ENCODE results near the gene HPS6.

HPS6 gene

GRCh38 chr10:102069071-102069470 is 3.9 kb downstream of the HPS6 start:
- DNase-seq: no peak

- DNase-seq: peak; percentile 78
Measured at GRCh38 chr10:102072673-102073527, 7.8 kb downstream of the HPS6 start.

- DNase-seq: no peak
Measured at GRCh38 chr10:102083541-102083940, 18.4 kb downstream of the HPS6 start.

- no peak for DNase-seq
Measured at GRCh38 chr10:102085336-102085735, 20.2 kb downstream of the HPS6 start.

- DNase-seq: no peak
Measured at GRCh38 chr10:102086196-102086595, 21.0 kb downstream of the HPS6 start.

- DNase-seq: no peak
Measured at GRCh38 chr10:102090772-102091171, 25.6 kb downstream of the HPS6 start.

- DNase-seq: no peak
Measured at GRCh38 chr10:102096449-102096848, 31.3 kb downstream of the HPS6 start.

GRCh38 chr10:102101152-102101551 is 36.0 kb downstream of the HPS6 start:
- DNase-seq: no peak

GRCh38 chr10:102102421-102102820 is 37.3 kb downstream of the HPS6 start:
- no peak for DNase-seq

GRCh38 chr10:102106998-102107397 is 41.8 kb downstream of the HPS6 start:
- no peak for DNase-seq

- no peak for DNase-seq
Measured at GRCh38 chr10:102109166-102110116, 44.3 kb downstream of the HPS6 start.

GRCh38 chr10:102111276-102111675 is 46.1 kb downstream of the HPS6 start:
- DNase-seq: no peak

- no peak for DNase-seq
Measured at GRCh38 chr10:102112210-102112817, 47.2 kb downstream of the HPS6 start.

- peak; percentile 17 for DNase-seq
Measured at GRCh38 chr10:102113261-102113955, 48.3 kb downstream of the HPS6 start.

GRCh38 chr10:102113956-102114857 is 49.1 kb downstream of the HPS6 start:
- DNase-seq: peak; percentile 24

- DNase-seq: peak; percentile 89
Measured at GRCh38 chr10:102114861-102115618, 49.9 kb downstream of the HPS6 start.

GRCh38 chr10:102115775-102116174 is 50.6 kb downstream of the HPS6 start:
- DNase-seq: no peak

GRCh38 chr10:102116656-102117055 is 51.5 kb downstream of the HPS6 start:
- no peak for DNase-seq
